COLO668 (cell line): ENCODE results near the gene GRHL1.
"Not testable (repeated sequence)": the region's sequence is repeated elsewhere in the genome, so short reads cannot be mapped to it uniquely, and the experiment has no call there.

Source experiments
- DNase-seq: peaks from one replicate; lab custom pipeline; 2025; ENCODE audit not compliant: unreplicated experiment; lab: John Stamatoyannopoulos, UW

The GRHL1 gene

DNA sequence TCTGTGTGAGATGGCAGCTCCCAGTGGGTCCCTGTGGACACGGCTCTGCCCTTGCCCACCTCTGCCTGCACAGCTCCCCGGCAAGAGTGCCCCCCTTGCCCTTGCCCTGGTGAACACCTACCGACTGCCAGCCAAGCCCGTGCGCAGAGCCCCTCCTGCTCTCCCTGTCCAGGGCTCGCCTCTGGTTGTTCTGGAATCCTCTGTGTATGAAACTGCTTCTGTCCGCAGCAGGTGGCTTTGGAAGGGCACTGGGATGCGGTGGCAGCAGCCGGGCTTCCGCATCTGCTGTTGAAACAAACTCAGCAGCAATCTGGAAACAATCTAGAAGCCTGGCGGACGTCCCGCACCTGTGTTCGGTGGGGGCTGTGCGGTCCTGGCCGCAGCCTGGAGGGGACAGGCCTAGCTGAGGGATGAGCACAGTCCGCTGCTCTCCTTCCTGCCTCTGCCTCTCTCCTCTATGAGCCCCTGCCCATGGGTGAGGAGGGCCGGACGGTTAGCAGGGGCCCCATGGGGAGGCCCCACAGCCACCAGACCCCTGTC, 57.8 kb downstream of the GRHL1 start:
- no peak for DNase-seq

DNA sequence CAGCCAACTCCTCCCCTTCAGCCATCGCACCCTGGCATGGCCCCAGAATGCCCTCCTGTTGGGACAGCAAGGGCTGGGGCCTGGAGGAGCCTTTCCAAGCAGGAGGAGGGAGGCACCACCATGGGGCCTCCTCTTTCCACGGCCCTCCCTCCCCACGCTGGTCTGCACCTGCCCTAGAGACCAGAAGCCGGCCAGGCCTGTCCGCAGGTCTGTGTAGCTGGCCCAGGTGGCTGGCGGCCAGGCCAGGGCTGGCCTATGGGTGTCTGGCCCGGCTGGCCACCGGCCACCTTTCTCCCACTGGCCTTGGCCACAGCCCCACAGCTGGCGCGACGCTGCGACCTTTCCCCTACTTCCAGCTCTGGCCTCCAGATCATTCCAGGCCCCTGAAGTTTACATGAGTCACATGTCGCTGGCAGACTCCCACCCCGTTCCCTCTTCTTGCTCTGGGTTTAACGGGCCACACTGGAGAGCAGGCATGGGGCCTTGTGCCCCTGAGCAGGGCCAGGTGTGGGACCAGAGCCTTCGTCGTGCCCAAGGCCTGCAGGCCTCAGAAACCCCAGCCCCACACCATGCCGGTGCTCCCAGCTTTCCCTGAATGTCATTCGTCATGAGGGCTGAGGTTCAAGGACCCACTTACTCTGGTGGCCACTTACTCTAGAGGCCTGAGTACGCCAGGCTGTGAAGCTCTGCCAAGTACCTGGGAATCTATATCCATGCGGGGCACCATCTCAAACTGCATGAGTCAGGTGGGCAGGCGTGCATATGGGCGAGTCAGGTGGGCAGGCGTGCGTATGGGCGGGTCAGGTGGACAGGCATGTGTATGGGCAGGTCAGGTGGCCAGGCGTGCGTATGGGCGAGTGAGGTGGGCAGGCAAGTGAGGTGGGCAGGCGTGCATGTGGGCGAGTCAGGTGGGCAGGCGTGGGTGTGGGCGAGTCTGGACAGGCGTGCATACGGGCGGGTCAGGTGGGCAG, 58.6 kb downstream of the GRHL1 start:
- no peak for DNase-seq

DNA sequence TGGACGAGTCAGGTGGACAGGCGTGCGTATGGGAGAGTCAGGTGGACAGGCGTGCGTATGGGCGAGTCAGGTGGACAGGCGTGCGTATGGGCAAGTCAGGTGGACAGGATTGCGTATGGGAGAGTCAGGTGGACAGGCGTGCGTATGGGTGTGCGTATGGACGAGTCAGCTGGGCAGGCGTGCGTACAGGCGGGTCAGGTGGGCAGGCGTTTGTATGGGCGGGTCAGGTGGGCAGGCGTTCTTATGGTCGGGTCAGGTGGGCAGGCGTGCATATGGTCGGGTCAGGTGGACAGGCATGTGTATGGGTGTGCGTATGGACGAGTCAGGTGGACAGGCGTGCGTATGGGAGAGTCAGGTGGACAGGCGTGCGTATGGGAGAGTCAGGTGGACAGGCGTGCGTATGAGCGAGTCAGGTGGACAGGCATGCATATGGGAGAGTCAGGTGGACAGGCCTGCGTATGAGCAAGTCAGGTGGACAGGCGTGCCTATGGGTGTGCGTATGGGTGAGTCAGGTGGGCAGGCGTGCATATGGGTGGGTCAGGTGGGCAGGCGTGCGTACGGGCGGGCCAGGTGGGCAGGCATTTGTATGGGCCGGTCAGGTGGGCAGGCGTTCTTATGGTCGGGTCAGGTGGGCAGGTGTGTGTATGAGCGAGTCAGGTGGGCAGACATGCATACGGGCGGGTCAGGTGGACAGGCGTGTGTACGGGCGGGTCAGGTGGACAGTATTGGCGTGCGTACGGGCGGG, 59.5 kb downstream of the GRHL1 start:
- not testable (repeated sequence) for DNase-seq

DNA sequence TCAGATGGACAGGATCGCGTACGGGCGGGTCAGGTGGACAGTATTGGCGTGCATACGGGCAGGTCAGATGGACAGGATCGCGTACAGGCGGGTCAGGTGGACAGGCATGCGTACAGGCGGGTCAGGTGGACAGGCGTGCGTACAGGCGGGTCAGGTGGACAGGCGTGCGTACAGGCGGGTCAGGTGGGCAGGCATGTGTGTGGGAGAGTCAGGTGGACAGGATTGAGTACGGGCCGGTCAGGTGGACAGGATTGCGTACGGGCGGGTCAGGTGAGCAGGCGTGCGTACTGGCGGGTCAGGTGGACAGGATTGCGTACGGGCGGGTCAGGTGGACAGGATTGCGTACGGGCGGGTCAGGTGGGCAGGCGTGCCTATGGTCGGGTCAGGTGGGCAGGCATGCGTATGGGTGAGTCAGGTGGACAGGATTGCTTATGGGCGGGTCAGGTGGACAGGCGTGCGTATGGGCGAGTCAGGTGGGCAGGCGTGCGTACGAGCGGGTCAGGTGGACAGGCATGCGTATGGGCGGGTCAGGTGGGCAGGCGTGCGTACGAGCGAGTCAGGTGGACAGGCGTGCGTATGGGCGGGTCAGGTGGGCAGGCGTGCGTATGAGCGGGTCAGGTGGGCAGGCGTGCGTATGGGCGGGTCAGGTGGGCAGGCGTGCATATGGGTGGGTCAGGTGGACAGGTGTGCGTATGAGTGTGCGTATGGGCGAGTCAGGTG, 60.3 kb downstream of the GRHL1 start:
- DNase-seq: not testable (repeated sequence)

DNA sequence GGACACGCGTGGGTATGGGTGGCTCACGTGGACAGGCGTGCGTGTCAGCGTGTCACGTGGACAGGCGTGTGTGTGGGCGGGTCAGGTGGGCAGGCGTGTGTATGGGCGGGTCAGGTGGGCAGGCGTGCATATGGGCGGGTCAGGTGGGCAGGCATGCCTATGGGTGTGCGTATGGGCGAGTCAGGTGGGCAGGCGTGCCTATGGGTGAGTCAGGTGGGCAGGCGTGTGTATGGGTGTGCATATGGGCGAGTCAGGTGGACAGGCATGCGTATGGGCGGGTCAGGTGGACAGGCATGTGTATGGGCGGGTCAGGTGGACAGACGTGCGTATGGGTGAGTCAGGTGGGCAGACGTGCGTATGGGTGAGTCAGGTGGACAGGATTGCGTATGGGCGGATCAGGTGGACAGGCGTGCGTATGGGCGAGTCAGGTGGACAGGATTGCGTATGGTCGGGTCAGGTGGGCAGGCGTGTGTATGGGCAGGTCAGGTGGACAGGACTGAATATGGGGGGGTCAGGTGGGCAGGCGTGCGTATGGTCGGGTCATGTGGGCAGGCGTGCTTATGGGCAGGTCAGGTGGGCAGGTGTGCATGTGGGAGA, 61.0 kb downstream of the GRHL1 start:
- not testable (repeated sequence) for DNase-seq

DNA sequence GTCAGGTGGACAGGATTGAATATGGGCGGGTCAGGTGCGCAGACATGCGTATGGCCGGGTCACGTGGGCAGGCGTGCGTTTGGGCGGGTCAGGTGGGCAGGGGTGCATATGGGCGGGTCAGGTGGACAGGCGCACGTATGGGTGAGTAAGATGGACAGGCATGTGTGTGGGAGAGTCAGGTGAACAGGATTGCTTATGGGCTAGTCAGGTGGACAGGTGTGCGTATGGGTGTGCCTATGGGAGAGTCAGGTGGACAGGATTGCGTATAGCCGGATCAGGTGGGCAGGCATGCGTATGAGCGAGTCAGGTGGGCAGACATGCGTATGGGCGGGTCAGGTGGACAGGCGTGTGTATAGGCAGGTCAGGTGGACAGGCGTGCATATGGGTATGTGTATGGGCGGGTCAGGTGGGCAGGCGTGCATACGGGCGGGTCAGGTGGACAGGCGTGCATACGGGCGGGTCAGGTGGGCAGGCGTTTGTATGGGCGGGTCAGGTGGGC, 61.5 kb downstream of the GRHL1 start:
- DNase-seq: no peak

DNA sequence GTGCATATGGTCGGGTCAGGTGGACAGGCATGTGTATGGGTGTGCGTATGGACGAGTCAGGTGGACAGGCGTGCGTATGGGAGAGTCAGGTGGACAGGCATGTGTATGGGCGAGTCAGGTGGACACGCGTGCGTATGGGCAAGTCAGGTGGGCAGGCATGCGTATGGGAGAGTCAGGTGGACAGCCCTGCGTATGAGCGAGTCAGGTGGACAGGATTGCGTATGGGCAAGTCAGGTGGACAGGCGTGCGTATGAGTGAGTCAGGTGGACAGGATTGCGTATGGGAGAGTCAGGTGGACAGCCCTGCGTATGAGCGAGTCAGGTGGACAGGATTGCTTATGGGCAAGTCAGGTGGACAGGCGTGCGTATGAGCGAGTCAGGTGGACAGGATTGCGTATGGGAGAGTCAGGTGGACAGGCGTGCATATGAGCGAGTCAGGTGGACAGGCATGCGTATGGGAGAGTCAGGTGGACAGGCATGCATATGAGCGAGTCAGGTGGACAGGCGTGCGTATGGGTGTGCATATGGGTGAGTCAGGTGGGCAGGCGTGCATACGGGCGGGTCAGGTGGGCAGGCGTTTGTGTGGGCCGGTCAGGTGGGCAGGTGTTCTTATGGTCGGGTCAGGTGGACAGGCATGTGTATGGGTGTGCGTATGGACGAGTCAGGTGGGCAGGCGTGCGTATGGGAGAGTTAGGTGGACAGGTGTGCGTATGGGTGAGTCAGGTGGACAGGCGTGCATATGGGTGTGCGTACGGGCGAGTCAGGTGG, 62.3 kb downstream of the GRHL1 start:
- DNase-seq: not testable (repeated sequence)

DNA sequence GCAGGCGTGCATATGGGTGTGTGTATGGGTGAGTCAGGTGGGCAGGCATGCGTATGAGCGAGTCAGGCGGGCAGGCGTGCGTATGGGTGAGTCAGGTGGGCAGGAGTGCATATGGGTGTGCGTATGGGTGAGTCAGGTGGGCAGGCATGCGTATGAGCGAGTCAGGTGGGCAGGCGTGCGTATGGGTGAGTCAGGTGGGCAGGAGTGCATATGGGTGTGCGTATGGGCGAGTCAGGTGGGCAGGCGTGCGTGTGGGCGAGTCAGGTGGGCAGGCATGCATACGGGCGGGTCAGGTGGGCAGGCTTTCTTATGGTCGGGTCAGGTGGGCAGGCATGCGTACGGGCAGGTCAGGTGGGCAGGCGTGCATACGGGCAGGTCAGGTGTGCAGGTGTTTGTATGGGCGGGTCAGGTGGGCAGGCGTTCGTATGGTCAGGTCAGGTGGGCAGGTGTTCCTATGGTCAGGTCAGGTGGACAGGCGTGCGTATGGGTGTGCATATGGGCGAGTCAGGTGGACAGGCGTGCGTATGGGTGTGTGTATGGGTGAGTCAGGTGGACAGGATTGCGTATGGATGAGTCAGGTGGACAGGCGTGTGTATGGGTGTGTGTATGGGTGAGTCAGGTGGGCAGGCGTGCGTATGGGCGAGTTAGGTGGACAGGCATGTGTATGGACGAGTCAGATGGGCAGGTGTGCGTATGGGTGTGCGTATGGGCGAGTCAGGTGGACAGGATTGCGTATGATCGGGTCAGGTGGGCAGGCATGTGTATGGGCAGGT, 63.1 kb downstream of the GRHL1 start:
- DNase-seq: no peak

DNA sequence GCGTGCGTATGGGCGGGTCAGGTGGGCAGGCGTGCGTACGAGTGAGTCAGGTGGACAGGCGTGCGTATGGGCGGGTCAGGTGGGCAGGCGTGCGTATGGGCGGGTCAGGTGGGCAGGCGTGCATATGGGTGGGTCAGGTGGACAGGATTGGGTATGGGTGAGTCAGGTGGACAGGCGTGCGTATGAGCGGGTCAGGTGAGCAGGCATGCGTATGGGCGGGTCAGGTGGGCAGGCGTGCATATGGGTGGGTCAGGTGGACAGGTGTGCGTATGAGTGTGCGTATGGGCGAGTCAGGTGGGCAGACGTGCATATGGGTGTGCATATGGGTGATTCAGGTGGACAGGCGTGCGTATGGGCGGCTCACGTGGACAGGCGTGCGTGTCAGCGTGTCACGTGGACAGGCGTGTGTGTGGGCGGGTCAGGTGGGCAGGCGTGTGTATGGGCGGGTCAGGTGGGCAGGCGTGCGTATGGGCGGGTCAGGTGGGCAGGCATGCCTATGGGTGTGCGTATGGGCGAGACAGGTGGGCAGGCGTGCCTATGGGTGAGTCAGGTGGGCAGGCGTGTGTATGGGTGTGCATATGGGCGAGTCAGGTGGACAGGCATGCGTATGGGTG, 64.0 kb downstream of the GRHL1 start:
- not testable (repeated sequence) for DNase-seq

DNA sequence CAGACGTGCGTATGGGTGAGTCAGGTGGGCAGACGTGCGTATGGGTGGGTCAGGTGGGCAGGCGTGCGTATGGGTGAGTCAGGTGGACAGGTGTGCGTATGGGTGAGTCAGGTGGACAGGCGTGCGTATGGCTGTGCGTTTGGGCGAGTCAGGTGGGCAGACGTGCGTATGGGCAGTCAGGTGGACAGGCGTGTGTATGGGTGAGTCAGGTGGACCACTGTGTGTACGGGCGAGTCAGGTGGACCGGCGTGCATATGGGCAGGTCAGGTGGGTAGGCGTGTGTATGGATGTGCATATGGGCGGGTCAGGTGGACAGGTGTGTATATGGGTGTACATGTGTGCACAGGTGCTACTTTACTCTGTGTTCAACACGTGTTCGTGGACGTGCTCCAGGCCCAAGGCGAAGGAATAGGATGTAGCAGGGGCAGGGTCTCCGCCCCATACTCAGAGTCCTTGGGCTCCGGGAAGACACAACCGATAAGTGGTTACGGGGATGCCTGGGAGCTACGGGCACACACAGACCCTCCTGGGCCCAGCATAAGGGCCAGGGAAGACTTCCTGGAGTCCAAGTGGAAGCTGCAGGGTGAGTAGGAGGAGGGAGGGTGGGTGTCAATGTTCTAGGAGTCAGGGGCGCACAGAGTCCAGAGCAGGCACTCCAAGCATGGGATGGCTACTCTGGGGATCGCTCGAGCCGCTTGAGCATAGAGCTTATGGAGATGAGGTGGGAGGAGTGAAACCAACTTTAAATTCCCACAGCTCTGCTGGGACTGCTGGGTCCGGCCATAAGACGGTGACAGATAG, 64.7 kb downstream of the GRHL1 start:
- no peak for DNase-seq

DNA sequence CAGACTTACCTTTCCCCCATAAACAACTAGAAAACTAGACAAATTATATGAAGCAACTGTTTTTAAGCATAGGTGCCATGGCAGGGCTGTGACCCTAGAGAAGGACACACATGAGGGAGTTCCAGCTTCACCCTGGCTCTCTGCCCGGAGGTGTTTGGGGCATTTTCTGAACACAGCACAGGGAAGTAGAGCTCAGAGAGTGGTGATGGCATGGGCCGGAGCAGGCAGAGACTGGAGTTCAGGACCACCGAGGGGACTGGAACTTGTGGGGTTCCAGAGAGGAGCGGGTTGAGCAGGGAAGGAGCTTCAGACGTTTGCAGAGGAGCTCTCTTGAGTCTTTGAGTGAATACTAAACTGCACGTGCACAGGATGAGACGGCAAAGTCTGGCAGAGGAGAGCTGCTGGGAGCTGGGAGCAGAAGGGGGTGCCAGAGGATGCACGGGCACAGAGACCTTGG, 65.3 kb downstream of the GRHL1 start:
- no peak for DNase-seq

DNA sequence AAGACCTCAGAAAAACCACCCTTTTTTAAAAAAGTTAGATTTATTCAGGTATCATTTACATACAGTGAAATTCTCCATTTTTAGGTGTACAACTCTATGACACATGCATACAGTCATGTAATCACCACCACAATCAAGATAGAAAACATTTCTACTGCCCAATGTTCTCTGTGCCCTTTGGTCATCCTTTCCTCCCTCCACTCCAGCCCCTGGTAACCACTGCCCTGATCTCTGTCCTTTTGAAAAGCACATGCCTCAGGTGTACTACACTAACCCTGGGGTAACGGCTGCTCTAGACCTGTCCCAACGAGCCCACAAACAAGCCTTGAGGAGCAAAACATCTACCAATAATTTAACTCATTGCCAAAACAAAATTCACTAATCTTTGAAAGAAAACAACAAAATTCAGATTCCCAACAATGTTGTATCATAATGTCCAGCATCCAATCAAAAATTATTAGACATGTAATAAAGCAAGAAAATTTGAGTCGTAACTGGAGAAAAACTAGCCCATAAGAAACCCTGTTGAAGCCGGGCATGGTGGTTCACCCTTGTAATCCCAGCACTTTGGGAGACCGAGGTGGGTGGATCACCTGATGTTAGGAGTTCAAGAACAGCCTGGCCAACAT, 65.9 kb downstream of the GRHL1 start:
- DNase-seq: no peak

DNA sequence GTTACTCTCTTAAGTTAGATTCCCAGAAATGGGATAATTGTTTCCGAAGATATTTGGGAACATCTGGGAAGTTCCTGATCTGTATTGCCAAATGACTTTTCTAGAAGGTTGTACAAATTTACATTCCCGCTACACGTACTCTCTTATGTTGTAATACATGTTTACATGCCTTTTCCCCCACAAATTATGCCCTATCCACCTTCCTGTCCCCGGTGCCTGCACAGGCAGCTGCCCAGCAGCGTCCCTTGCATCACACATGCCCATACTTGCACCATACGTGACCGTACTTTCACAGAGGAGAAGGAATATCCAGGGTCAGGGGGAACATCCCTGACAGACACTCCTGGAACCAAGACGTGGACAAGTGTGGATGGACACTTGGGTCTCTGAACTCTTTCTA, 67.7 kb downstream of the GRHL1 start:
- DNase-seq: no peak

DNA sequence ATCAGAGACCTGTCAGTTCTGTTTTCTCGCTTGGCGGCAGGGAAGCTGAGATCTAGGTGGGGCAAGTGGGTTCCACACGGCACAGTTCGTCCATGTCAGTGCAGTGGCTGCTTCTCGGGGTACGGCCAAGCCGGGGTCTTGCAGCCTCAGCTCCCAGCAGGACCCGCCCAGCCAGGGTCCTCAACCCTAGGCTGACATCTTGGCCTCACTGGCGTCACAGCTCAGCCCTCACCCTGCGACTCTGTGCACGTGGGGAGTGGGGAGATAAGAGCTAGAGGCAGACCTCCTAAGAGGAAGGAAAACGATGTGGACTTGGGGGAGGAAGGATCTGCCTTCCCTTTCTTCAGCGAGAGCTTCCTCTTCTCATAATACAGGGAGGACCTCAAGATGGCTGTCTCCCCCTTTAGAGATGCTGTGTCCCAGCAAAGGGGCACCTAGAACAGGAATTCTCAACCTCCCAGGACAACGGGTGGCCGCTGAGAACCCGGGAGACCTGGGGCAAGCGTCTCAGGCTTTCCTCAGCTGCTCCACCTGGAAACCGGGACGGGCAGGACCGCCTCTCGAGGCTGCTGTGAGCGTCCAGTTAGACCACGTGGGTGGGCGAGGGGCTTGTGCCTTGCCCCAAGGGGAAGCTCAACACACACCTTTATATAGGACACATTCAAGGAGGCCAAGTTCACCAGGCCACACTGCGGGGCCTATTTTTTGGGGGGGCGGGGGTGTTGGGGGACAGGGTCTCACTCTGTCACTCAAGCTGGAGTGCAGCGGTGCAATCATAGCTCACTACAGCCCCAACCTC, 68.3 kb downstream of the GRHL1 start:
- no peak for DNase-seq

DNA sequence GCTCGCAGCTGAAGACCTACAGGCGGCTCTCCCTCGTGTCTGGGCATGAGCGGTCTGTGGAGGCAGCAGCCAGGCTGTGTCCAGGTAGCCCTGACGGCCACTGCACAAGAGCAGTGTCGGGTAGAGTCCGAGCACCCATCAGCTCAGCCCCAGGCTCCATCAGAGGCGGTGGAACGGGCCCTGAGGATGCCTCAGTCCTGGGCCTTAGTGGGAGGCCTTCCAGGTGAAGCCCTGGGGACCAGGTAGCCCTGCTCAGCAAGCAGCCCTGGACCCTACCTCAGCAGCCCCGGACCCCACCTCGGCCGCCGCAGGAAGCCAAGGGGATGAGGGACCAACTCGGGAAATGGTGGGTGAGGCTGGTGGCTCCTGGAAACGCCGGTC, 70.5 kb downstream of the GRHL1 start:
- DNase-seq: no peak

DNA sequence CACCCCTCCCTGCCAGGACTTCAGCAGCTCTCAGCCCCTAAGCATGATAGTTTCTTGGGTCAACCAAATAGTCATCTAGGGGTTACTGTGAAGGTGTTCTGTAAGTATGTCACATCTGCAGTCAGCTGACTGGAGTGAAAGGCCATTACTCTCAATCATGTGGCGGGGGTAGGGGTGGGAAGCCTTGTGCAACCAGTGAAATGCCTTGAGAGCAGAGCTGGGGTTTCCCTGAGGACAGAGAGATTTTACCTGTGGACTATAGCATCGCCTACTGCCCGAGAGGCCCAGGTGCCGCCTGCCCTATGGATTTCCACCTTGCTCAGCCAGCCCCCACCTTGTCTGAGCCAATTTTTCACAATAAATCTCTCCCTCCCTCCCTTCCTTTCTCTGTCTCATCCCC, 71.0 kb downstream of the GRHL1 start:
- no peak for DNase-seq
